Vagina (tissue), 2 donors: ENCODE measurements around the gene CLTB. TPM values are rescaled to one million over a fixed set of nuclear protein-coding genes. Genes with fewer than 3 reads are reported as not detected.

Experiments used
- DNase-seq, 2 donors: peaks; one replicate each; pipeline ENCODE4 v3.0.0-alpha.2; 2017; ENCODE audit errors: extremely low spot score in 2 of 2
- H3K27ac ChIP-seq: fragments of 200-600 bp; sonication (generic); one replicate; pipeline ENCODE4 v1.5.1; 2019
- H3K27me3 ChIP-seq: fragments of 200-600 bp; sonication (generic); one replicate; pipeline ENCODE4 v1.5.1; 2019
- H3K36me3 ChIP-seq, 2 donors: fragments of 200-600 bp; sonication (generic); one replicate each; pipeline ENCODE4 v1.5.1; 2017 to 2019
- H3K4me1 ChIP-seq: fragments of 200-600 bp; sonication (generic); one replicate; pipeline ENCODE4 v1.5.1; 2019
- H3K4me3 ChIP-seq, 2 donors: fragments of 200-600 bp; sonication (generic); 1 replicate in 1 of 2; 2 replicates in 1 of 2; pipeline ENCODE4 v1.5.1; 2016 to 2019
- H3K9me3 ChIP-seq: fragments of 200-600 bp; sonication (generic); one replicate; pipeline ENCODE4 v1.5.1; 2019
- POLR2A ChIP-seq, 2 donors: fragments of 450-650 bp; IDR thresholded peaks; one replicate each; pipeline ENCODE4 v1.6.1; 2017; ENCODE audit warnings: antibody characterized with exemption in 2 of 2, mild to moderate bottlenecking in 2 of 2, moderate library complexity in 2 of 2
- POLR2AphosphoS5 ChIP-seq, 2 donors: sonication (generic); formaldehyde crosslinking; IDR thresholded peaks; one replicate each; pipeline ENCODE4 v1.9.0; 2017; ENCODE audit warnings: antibody characterized with exemption in 2 of 2, mild to moderate bottlenecking in 2 of 2, low read depth in 1 of 2; ENCODE audit not compliant: insufficient read depth in 1 of 2
- intact Hi-C: fragments of 100-400 bp; cut with DNase I; formaldehyde crosslinking; loops from one replicate; pipeline ENCODE4 v1.15.1; 2023
- total RNA-seq: library from RNA; depleted of rRNA; stranded (reverse); fragments of >200 nt; gene quantifications from one replicate; pipeline ENCODE4 v1.2.3, GENCODE V29; 2016
- TF ChIP-seq, protein P1 (sequence below), 3 experiments: fragments of 450-650 bp in 2 of 3; fragments of 200-600 bp in 1 of 3; sonication (generic) in 1 of 3; IDR thresholded peaks; one replicate each; pipeline ENCODE4 v1.5.1; 2017 to 2019; ENCODE audit warnings: antibody characterized with exemption in 3 of 3, mild to moderate bottlenecking in 2 of 3, moderate library complexity in 2 of 3

CLTB gene
- total RNA-seq, 1 donor from 2014 or later: 254 TPM

GRCh38 chr5:176401281-176402205 lies 14.8 kb downstream of the CLTB start:
- no peaks in the 10 kb centered on the region for H3K27me3 ChIP-seq
- no peak overlapping the region for H3K4me3 ChIP-seq
- H3K36me3 ChIP-seq: peaks cover 0 to 38% of the 10 kb centered on the region in 2 donors
- intact Hi-C loops: no loop called here
- TF ChIP-seq, protein P1, sequence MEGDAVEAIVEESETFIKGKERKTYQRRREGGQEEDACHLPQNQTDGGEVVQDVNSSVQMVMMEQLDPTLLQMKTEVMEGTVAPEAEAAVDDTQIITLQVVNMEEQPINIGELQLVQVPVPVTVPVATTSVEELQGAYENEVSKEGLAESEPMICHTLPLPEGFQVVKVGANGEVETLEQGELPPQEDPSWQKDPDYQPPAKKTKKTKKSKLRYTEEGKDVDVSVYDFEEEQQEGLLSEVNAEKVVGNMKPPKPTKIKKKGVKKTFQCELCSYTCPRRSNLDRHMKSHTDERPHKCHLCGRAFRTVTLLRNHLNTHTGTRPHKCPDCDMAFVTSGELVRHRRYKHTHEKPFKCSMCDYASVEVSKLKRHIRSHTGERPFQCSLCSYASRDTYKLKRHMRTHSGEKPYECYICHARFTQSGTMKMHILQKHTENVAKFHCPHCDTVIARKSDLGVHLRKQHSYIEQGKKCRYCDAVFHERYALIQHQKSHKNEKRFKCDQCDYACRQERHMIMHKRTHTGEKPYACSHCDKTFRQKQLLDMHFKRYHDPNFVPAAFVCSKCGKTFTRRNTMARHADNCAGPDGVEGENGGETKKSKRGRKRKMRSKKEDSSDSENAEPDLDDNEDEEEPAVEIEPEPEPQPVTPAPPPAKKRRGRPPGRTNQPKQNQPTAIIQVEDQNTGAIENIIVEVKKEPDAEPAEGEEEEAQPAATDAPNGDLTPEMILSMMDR (IDR thresholded peaks at IDR 0.05): no peak
- TF ChIP-seq POLR2A (IDR thresholded peaks at IDR 0.05): no peak
- no peak for TF ChIP-seq POLR2AphosphoS5 (IDR thresholded peaks at IDR 0.05; ENCODE audit: insufficient read depth in 1 of 2, low read depth in 1 of 2)
- peak overlapping the region; percentile 42 for H3K27ac ChIP-seq
- H3K9me3 ChIP-seq: no peaks in the 10 kb centered on the region
- no peak for DNase-seq
- peaks cover 27% of the 10 kb centered on the region for H3K4me1 ChIP-seq

DNA sequence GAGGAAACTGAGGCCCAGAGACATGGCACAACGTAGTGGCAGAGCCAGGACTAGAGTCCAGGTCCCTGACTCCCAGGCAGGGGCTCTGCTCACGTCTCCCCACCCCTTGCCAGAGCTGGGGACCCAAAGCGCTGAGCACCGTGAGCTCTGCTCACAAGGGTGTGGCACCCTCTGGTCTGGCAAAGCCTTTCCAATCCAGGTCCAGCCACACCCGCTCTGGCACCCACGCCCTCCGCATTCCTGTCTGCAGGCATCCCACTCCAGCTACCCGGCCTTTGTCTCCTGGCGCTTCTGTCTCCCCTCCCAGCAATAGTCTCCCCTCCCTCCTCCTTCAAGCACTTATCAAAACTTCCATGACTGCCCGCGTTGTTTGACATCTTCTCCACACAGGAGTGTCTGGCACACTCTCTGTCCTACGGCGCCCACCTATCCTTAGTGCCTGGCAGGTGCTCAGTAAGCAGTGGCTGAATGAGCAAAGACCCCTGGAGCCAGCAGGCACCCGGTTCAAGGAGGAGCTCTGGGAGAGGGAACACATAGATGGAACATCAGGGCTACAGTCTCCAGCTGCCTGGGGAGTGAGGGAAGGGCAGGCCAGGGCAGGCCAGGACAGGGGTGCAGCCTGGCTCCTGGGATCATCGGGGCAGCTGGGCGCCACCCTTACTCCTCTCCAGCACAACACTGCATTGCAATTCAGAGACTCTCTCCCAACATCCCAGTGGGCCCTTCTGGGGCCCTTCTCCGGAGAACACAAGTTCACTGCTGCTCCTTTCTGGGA lies 15.8 kb downstream of the CLTB start:
- no peak for TF ChIP-seq POLR2A (IDR thresholded peaks at IDR 0.05)
- peak in 1 of 2 donors; percentile 18 for TF ChIP-seq POLR2AphosphoS5 (IDR thresholded peaks at IDR 0.05; ENCODE audit: insufficient read depth in 1 of 2, low read depth in 1 of 2)
- H3K27me3 ChIP-seq: no peaks in the 10 kb centered on the region
- H3K27ac ChIP-seq: no peak overlapping the region
- no peaks in the 10 kb centered on the region for H3K9me3 ChIP-seq
- intact Hi-C loops: no loop called here
- peaks cover 0 to 37% of the 10 kb centered on the region in 2 donors for H3K36me3 ChIP-seq
- no peak for DNase-seq
- no peak overlapping the region for H3K4me3 ChIP-seq
- H3K4me1 ChIP-seq: peaks cover 23% of the 10 kb centered on the region

DNA sequence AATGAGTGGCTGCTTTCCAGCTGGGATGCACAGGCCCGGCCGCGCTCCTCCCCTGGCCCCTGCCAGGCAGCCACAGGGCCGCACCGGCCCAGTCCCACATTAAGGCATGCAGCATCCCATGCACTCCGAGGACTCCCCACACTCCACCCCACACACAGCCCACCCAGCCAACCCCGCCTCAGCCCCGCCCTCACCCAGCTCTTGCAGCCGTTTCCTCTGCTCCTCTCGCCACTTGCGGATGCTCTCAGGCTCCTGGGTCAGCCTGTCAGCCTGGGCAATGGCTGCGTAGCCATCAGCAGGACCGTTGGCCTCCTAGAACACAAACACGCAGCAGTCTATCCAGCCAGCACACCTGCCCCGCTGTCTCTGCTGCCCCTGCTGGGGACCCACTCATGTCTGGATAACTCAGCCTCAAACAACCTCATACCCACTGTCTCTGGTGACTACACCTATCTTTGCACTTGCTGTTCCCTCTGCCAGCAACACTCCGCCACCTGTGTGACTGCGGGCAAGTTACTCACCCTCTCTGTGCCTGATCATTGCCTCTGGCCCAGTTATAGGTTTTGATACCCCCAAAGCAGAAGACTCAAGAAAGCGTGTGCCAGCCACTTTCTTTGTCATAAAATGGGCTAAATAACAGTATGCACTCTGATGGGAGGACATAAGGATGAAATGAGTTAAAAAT lies 18.5 kb downstream of the CLTB start:
- intact Hi-C loops: no loop called here
- Histone ChIP-seq H3K4me1 (peaks cover 16% of the 10 kb centered on the region), H3K36me3 (peaks cover 0 to 44% of the 10 kb centered on the region in 2 donors), H3K4me3 (no peak overlapping the region), H3K27me3 (no peaks in the 10 kb centered on the region), H3K27ac (no peak overlapping the region), H3K9me3 (no peaks in the 10 kb centered on the region)
- TF ChIP-seq, protein P1 (IDR thresholded peaks at IDR 0.05): no peak
- TF ChIP-seq POLR2A (IDR thresholded peaks at IDR 0.05): no peak
- no peak for TF ChIP-seq POLR2AphosphoS5 (IDR thresholded peaks at IDR 0.05; ENCODE audit: insufficient read depth in 1 of 2, low read depth in 1 of 2)
- no peak for DNase-seq

GRCh38 chr5:176396330-176396729 lies 20.0 kb downstream of the CLTB start:
- peaks cover 1% of the 10 kb centered on the region for H3K4me1 ChIP-seq
- H3K4me3 ChIP-seq: no peak overlapping the region
- H3K27ac ChIP-seq: no peak overlapping the region
- intact Hi-C loops: no loop called here
- H3K27me3 ChIP-seq: no peaks in the 10 kb centered on the region
- peaks cover 0 to 55% of the 10 kb centered on the region in 2 donors for H3K36me3 ChIP-seq
- no peak for TF ChIP-seq POLR2AphosphoS5 (IDR thresholded peaks at IDR 0.05; ENCODE audit: insufficient read depth in 1 of 2, low read depth in 1 of 2)
- TF ChIP-seq POLR2A (IDR thresholded peaks at IDR 0.05): no peak
- TF ChIP-seq, protein P1 (IDR thresholded peaks at IDR 0.05): no peak
- no peak for DNase-seq
- no peaks in the 10 kb centered on the region for H3K9me3 ChIP-seq
